ENCODE results near the gene TLE4. TPM values are rescaled to one million over a fixed set of nuclear protein-coding genes. Genes with fewer than 3 reads are reported as not detected.

The TLE4 gene
- total and polyA plus RNA-seq, 2 experiments from 2014 or later: 45.8 to 72.9 TPM

DNA sequence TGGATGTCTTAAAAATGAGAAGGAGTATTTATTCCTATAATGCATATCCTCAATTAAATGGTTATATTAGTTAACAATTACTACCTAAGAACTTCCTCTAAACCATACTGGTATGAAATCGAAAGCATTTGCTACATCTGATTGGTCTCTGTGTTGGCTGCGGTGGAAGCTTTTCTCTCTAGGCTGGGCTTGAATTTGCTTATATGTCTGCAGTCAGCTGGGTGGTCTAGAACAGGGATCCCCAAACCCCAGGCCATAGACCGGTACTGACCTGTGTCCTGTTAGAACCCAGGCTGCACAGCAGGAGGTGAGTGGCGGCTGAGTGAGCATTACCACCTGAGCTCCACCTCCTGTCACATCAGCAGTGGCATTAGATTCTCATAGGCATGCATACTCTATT is 112.3 kb downstream of the TLE4 start:
- Histone ChIP-seq H2AFZ (no peak overlapping the region), H3K4me2 (no peak overlapping the region), H3K27me3 (ENCODE audit: insufficient read depth) (no peaks in the 10 kb centered on the region), H3K79me2 (replicated peaks; ENCODE audit: insufficient read depth) (peaks cover 3% of the 10 kb centered on the region; the same call in 1 of the 2 replicates), H3K4me3 (no peak overlapping the region), H3K36me3 (ENCODE audit: insufficient read depth) (no peaks in the 10 kb centered on the region), H3K27ac (ENCODE audit: low read depth) (no peak overlapping the region), H4K20me1 (replicated peaks; ENCODE audit: insufficient read depth) (no peaks in the 10 kb centered on the region), H3F3A (replicated peaks; ENCODE audit: low read depth) (no peaks in the 10 kb centered on the region), H3K9me2 (ENCODE audit: insufficient read depth) (no peaks in the 10 kb centered on the region; the same call in 1 of the 2 replicates), H3K4me1 (ENCODE audit: insufficient read depth) (no peaks in the 10 kb centered on the region; the same call in 1 of the 2 replicates)
- Mint-ChIP-seq H3K27ac (no peak overlapping the region), H3K4me1 (peaks cover 19% of the 10 kb centered on the region), H3K4me3 (no peak overlapping the region), H3K9me3 (no peaks in the 10 kb centered on the region), H3K27me3 (ENCODE audit: insufficient read depth, low read depth, poor library complexity) (peaks cover 2% of the 10 kb centered on the region), H3K36me3 (ENCODE audit: low read depth) (peaks cover 13% of the 10 kb centered on the region; the same call in 2 of the 3 replicates)
- DNase-seq (ENCODE audit: low spot score) (no peak), ATAC-seq (no peak)
- no peak for TF ChIP-seq EZH2phosphoT487 (IDR thresholded peaks at IDR 0.05; ENCODE audit: unreplicated experiment)
- TF ChIP-seq, protein P1, sequence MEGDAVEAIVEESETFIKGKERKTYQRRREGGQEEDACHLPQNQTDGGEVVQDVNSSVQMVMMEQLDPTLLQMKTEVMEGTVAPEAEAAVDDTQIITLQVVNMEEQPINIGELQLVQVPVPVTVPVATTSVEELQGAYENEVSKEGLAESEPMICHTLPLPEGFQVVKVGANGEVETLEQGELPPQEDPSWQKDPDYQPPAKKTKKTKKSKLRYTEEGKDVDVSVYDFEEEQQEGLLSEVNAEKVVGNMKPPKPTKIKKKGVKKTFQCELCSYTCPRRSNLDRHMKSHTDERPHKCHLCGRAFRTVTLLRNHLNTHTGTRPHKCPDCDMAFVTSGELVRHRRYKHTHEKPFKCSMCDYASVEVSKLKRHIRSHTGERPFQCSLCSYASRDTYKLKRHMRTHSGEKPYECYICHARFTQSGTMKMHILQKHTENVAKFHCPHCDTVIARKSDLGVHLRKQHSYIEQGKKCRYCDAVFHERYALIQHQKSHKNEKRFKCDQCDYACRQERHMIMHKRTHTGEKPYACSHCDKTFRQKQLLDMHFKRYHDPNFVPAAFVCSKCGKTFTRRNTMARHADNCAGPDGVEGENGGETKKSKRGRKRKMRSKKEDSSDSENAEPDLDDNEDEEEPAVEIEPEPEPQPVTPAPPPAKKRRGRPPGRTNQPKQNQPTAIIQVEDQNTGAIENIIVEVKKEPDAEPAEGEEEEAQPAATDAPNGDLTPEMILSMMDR (conservative IDR thresholded peaks at IDR 0.05; ENCODE audit: low read depth in 2 of 2): no peak
- TF ChIP-seq STAT1 (IDR thresholded peaks at IDR 0.05; ENCODE audit: unreplicated experiment): no peak
- TF ChIP-seq, protein P2, sequence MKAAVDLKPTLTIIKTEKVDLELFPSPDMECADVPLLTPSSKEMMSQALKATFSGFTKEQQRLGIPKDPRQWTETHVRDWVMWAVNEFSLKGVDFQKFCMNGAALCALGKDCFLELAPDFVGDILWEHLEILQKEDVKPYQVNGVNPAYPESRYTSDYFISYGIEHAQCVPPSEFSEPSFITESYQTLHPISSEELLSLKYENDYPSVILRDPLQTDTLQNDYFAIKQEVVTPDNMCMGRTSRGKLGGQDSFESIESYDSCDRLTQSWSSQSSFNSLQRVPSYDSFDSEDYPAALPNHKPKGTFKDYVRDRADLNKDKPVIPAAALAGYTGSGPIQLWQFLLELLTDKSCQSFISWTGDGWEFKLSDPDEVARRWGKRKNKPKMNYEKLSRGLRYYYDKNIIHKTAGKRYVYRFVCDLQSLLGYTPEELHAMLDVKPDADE (IDR thresholded peaks at IDR 0.05): no peak
- TF ChIP-seq CREB1 (CRISPR knock-in tag; IDR thresholded peaks at IDR 0.05; ENCODE audit: low read depth): no peak
- TF ChIP-seq, protein P3, sequence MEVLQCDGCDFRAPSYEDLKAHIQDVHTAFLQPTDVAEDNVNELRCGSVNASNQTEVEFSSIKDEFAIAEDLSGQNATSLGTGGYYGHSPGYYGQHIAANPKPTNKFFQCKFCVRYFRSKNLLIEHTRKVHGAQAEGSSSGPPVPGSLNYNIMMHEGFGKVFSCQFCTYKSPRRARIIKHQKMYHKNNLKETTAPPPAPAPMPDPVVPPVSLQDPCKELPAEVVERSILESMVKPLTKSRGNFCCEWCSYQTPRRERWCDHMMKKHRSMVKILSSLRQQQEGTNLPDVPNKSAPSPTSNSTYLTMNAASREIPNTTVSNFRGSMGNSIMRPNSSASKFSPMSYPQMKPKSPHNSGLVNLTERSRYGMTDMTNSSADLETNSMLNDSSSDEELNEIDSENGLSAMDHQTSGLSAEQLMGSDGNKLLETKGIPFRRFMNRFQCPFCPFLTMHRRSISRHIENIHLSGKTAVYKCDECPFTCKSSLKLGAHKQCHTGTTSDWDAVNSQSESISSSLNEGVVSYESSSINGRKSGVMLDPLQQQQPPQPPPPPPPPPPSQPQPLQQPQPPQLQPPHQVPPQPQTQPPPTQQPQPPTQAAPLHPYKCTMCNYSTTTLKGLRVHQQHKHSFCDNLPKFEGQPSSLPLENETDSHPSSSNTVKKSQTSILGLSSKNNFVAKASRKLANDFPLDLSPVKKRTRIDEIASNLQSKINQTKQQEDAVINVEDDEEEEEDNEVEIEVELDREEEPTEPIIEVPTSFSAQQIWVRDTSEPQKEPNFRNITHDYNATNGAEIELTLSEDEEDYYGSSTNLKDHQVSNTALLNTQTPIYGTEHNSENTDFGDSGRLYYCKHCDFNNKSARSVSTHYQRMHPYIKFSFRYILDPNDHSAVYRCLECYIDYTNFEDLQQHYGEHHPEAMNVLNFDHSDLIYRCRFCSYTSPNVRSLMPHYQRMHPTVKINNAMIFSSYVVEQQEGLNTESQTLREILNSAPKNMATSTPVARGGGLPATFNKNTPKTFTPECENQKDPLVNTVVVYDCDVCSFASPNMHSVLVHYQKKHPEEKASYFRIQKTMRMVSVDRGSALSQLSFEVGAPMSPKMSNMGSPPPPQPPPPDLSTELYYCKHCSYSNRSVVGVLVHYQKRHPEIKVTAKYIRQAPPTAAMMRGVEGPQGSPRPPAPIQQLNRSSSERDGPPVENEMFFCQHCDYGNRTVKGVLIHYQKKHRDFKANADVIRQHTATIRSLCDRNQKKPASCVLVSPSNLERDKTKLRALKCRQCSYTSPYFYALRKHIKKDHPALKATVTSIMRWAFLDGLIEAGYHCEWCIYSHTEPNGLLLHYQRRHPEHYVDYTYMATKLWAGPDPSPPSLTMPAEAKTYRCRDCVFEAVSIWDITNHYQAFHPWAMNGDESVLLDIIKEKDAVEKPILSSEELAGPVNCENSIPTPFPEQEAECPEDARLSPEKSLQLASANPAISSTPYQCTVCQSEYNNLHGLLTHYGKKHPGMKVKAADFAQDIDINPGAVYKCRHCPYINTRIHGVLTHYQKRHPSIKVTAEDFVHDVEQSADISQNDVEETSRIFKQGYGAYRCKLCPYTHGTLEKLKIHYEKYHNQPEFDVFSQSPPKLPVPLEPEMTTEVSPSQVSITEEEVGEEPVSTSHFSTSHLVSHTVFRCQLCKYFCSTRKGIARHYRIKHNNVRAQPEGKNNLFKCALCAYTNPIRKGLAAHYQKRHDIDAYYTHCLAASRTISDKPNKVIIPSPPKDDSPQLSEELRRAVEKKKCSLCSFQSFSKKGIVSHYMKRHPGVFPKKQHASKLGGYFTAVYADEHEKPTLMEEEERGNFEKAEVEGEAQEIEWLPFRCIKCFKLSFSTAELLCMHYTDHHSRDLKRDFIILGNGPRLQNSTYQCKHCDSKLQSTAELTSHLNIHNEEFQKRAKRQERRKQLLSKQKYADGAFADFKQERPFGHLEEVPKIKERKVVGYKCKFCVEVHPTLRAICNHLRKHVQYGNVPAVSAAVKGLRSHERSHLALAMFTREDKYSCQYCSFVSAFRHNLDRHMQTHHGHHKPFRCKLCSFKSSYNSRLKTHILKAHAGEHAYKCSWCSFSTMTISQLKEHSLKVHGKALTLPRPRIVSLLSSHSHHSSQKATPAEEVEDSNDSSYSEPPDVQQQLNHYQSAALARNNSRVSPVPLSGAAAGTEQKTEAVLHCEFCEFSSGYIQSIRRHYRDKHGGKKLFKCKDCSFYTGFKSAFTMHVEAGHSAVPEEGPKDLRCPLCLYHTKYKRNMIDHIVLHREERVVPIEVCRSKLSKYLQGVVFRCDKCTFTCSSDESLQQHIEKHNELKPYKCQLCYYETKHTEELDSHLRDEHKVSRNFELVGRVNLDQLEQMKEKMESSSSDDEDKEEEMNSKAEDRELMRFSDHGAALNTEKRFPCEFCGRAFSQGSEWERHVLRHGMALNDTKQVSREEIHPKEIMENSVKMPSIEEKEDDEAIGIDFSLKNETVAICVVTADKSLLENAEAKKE (CRISPR knock-in tag; IDR thresholded peaks at IDR 0.05): no peak
- TF ChIP-seq ZNF114 (CRISPR knock-in tag; IDR thresholded peaks at IDR 0.05): no peak
- TF ChIP-seq, protein P4, sequence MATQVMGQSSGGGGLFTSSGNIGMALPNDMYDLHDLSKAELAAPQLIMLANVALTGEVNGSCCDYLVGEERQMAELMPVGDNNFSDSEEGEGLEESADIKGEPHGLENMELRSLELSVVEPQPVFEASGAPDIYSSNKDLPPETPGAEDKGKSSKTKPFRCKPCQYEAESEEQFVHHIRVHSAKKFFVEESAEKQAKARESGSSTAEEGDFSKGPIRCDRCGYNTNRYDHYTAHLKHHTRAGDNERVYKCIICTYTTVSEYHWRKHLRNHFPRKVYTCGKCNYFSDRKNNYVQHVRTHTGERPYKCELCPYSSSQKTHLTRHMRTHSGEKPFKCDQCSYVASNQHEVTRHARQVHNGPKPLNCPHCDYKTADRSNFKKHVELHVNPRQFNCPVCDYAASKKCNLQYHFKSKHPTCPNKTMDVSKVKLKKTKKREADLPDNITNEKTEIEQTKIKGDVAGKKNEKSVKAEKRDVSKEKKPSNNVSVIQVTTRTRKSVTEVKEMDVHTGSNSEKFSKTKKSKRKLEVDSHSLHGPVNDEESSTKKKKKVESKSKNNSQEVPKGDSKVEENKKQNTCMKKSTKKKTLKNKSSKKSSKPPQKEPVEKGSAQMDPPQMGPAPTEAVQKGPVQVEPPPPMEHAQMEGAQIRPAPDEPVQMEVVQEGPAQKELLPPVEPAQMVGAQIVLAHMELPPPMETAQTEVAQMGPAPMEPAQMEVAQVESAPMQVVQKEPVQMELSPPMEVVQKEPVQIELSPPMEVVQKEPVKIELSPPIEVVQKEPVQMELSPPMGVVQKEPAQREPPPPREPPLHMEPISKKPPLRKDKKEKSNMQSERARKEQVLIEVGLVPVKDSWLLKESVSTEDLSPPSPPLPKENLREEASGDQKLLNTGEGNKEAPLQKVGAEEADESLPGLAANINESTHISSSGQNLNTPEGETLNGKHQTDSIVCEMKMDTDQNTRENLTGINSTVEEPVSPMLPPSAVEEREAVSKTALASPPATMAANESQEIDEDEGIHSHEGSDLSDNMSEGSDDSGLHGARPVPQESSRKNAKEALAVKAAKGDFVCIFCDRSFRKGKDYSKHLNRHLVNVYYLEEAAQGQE (IDR thresholded peaks at IDR 0.05; ENCODE audit: unreplicated experiment): no peak
- TF ChIP-seq ZNF331 (CRISPR knock-in tag; IDR thresholded peaks at IDR 0.05; ENCODE audit: low read depth): no peak
- TF ChIP-seq NANOG (IDR thresholded peaks at IDR 0.05; ENCODE audit: borderline replicate concordance): no peak
- TF ChIP-seq POLR2AphosphoS5 (IDR thresholded peaks at IDR 0.05; ENCODE audit: low read depth): no peak
- no peak for TF ChIP-seq JUNB (IDR thresholded peaks at IDR 0.05; ENCODE audit: unreplicated experiment)
- TF ChIP-seq EZH2 (IDR thresholded peaks at IDR 0.05; ENCODE audit: low read depth, unreplicated experiment): no peak

Data from GM23338 (cell line).